ENCODE measurements around the gene FARS2.

DNA sequence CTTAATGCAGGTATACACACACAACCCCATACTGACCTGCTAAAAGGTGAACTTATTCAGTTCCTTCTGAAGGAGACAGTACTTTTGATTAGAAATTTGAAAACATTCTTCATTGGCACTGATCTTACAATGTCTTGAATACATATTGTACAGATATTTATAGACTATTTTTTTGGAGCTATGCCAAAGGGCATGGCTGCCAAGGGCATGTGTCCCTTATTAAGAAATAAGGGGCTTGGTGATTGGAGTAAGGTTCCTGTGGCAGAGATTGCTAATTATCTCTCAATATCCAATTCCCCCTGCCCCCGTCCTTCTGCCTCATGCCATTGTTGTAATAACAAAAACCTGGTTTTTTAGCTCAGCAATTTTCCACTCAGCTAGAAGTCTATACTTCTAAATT is 355.9 kb downstream of the FARS2 start:
- TF ChIP-seq EP300 (IDR thresholded peaks at IDR 0.05) (no peak), POLR2A (IDR thresholded peaks at IDR 0.05) (no peak)
